ENCODE results near the gene SMG7.

DNA sequence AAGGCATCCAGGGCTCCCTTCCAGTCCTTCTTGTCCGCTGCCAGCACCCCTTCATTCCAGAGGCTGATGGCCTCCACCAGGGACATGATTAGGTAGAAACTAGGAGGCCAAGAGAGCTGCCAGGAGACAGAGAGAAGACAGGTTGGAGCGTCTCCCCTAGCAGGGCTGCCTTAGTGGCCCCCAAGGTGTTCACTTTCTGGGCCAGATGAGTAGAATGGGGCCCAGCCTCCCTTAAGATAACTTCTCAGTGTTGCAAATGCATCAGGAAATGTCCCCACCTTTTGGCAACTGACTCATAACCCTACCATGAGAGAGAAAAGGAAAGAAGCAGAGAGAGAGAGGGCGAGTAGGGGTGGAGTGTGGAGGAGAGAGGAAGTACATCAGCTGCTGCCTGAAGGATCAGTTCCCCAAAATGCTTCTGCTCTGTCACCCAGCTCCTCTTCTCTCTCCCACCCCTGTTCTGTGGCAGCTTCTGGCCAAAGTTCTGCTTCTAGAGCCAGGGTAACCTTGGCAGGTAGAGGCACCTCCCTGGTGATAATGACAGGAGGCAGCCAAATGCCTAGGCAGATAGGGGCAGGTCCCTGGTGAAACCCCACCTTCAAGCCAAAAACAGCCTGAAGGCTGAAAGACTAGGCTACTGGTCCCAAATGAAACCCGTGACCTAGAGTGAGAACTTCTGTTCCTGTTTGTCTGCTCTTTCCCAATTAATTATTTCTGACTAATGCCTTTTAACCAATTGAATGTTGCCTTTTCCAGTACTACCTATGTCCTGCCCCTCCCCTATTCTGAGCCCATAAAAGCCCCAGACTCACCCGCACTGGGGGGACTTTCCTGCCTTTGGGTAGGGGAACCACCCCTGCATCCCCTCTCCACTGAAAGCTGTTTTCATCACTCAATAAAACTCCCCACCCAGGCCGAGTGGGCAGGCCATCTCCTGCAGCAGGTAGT is 118.2 kb downstream of the SMG7 start, which contains the start of gene NCF2:
- no peak for TF ChIP-seq BHLHE40 (IDR thresholded peaks at IDR 0.05; ENCODE audit: borderline replicate concordance)
- TF ChIP-seq FOXM1 (IDR thresholded peaks at IDR 0.05; ENCODE audit: borderline replicate concordance) = no peak
- no peak for TF ChIP-seq SUZ12 (IDR thresholded peaks at IDR 0.05)
- no peak for TF ChIP-seq SP1 (IDR thresholded peaks at IDR 0.05)
- no peak for TF ChIP-seq HDGF (IDR thresholded peaks at IDR 0.05; ENCODE audit: borderline replicate concordance)
- no peak for TF ChIP-seq ARNT (IDR thresholded peaks at IDR 0.05)

Data from HEK293T (cell line).